GM12873 (cell line): ENCODE measurements around the gene CRLF3.

ENCODE experiments used
- CTCF ChIP-seq: IDR thresholded peaks from 2 replicates; pipeline ENCODE4 v1.5.1; 2012; ENCODE audit warnings: low read depth, mild to moderate bottlenecking, moderate library complexity, low read length, control low read depth; ENCODE audit not compliant: insufficient read depth; ENCODE audit errors: missing control alignments

Gene CRLF3

DNA sequence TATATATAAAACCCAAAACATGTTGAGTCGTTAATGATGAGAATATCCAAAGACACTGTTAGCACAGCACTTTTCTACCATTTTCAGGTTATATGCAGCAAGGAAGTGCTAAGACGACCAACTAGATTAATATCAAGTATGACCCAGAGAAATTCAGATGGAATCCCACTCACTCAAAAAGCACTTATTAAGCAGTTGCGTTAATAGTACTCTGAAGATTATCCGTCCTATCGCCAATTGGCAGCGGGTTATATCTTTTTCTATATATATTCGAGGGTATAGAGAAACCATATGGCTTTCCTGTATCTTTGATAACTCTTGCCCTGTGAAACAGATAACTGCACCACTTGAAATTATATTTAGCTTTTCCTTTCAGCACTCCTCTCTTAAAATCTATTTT lies 1.1 kb downstream of the CRLF3 start:
- TF ChIP-seq CTCF: no peak

GRCh38 chr17:30821871-30822723 lies 2.4 kb downstream of the CRLF3 start:
- no peak for TF ChIP-seq CTCF

- no peak for TF ChIP-seq CTCF
These were observed 4.4 kb downstream of the CRLF3 start for GRCh38 chr17:30819971-30820705.

DNA sequence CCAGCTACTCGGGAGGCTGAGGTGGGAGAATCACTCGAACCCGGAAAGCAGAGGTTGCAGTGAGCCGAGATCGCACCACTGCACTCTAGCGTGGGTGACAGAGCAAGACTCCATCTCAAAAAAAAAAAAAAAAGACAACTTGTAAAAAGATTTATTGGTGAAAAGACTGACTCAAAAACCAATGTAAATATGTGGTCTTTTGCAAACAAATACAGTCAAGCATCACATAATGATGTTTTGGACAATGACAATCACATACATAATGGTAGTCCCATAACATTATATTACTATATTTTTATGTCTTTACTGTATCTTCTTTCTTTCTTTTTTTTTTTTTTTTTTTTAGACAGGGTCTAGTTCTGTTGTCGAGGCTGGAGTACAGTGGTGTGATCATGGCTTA lies 8.3 kb downstream of the CRLF3 start:
- no peak for TF ChIP-seq CTCF

DNA sequence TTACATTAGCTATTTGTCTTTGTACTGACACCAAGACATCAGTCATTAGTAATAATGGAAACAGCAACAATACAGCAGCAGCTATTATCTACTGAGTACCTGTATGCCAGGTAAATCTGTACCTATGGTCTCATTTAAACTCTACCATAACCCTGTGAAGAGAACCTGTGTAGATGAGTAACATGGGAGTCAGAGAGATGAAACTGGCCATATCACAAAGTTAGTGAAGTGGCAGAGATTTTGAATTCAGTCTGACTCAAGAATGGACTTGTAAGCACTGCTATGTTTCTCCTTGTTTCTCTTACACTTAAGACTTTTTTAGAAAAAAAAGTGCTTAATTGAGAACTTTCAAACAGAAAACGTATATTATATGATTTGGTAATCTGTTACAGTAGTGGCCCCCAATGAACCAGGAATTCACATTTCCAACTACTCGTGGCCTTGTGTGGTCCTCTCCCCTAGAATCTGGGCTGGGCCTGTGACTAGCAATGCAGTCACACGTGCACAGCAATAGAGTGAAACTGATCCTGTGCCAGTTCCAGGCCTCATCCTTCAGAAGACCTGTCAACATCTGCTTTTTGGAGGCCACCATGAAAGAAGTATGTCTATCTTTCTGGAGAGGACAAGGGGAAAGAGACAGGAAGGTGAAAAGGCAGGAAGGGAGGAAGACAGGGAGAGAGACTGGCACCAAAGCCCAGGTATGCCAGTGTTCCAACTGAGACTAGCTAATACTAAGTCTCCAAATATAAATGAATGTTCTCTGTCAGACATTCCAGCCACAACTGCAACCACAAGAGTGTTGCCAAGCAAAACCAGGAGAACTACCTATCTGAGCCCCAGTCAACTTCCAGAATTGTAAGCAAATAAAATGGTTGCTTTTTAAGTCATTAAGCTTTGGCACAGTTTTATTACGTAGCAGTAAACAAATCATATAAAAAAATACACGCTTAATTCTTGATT lies 12.0 kb downstream of the CRLF3 start:
- TF ChIP-seq CTCF: no peak

DNA sequence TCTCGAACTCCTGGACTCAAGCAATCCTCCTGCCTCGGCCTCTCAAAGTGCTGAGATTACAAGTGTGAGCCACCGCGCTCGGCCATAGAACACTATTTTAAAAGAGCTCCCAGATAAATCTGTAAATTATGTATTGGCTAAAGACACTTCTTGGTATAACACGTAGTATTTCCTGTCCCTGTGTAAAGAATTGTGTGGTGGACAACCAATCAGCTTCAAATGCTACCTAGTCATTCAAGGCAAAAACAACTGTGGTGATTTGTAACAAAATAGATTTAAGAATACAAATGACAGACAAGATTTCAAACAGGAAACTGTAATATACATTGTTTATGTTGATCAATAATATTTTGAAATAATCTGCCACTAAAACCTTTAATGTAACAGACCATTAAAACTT lies 14.6 kb downstream of the CRLF3 start:
- TF ChIP-seq CTCF: no peak
